MM.1S (cell line): ENCODE measurements around the gene SLC6A11.

Experiments
- DNase-seq: peaks from one replicate; pipeline ENCODE4 v3.0.0-alpha.2; 2015
- H2AFZ ChIP-seq: fragments of 300-600 bp; sonication (generic); 2 replicates; pipeline ENCODE4 v1.6.0; 2016; ENCODE audit warnings: antibody characterized with exemption, low read length
- H3F3A ChIP-seq: fragments of 300-600 bp; sonication (generic); 2 replicates; pipeline ENCODE4 v1.6.1; 2016; ENCODE audit warnings: mild to moderate bottlenecking, antibody characterized with exemption, low read length, moderate library complexity, mixed read lengths; ENCODE audit not compliant: insufficient read depth
- H3K27ac ChIP-seq: fragments of 300-600 bp; sonication (generic); 2 replicates; pipeline ENCODE4 v1.5.1; 2016; ENCODE audit warnings: mild to moderate bottlenecking, low read length
- H3K27me3 ChIP-seq: fragments of 300-600 bp; sonication (generic); replicated peaks from 2 replicates; pipeline ENCODE4 v1.6.0; 2016; ENCODE audit warnings: low read length; ENCODE audit not compliant: insufficient read depth
- H3K36me3 ChIP-seq: fragments of 300-600 bp; sonication (generic); replicated peaks from 2 replicates; pipeline ENCODE4 v1.6.1; 2016; ENCODE audit warnings: mild to moderate bottlenecking, low read length, mixed read lengths; ENCODE audit not compliant: insufficient read depth
- H3K4me1 ChIP-seq: fragments of 300-600 bp; sonication (generic); 2 replicates; pipeline ENCODE4 v1.6.1; 2016; ENCODE audit warnings: low read length, mixed read lengths
- H3K4me2 ChIP-seq: fragments of 300-600 bp; sonication (generic); 2 replicates; pipeline ENCODE4 v1.6.0; 2016; ENCODE audit warnings: low read depth, low read length
- H3K4me3 ChIP-seq: fragments of 300-600 bp; sonication (generic); 2 replicates; pipeline ENCODE4 v1.5.1; 2016; ENCODE audit warnings: low read length, mixed read lengths
- H3K79me2 ChIP-seq: fragments of 300-600 bp; sonication (generic); 2 replicates; pipeline ENCODE4 v1.6.1; 2016; ENCODE audit warnings: mixed run types, low read length, mixed read lengths
- H3K9ac ChIP-seq: fragments of 300-600 bp; sonication (generic); 2 replicates; pipeline ENCODE4 v1.6.1; 2016; ENCODE audit warnings: low read length, mixed read lengths
- H3K9me2 ChIP-seq: fragments of 300-600 bp; sonication (generic); replicated peaks from 2 replicates; pipeline ENCODE4 v1.6.1; 2016; ENCODE audit warnings: mild to moderate bottlenecking, low read length, mixed read lengths; ENCODE audit not compliant: insufficient read depth
- H3K9me3 ChIP-seq: fragments of 300-600 bp; sonication (generic); replicated peaks from 2 replicates; pipeline ENCODE4 v1.6.1; 2016; ENCODE audit warnings: mild to moderate bottlenecking, low read length, mixed read lengths; ENCODE audit not compliant: insufficient read depth
- H4K20me1 ChIP-seq: fragments of 300-600 bp; sonication (generic); 2 replicates; pipeline ENCODE4 v1.6.1; 2016; ENCODE audit warnings: mild to moderate bottlenecking, low read length, moderate library complexity, mixed read lengths; ENCODE audit not compliant: insufficient read depth
- CTCF ChIP-seq: fragments of 300-600 bp; sonication (generic); IDR thresholded peaks from 2 replicates; pipeline ENCODE4 v1.5.1; 2016; ENCODE audit warnings: antibody characterized with exemption, low read length, mixed read lengths
- EZH2 ChIP-seq: fragments of 300-600 bp; sonication (generic); optimal IDR thresholded peaks from 2 replicates; pipeline ENCODE3; 2017; ENCODE audit warnings: low read depth, mild to moderate bottlenecking, antibody characterized with exemption, low read length, mixed read lengths
- EZH2phosphoT487 ChIP-seq: fragments of 300-600 bp; sonication (generic); IDR thresholded peaks from 2 replicates; pipeline ENCODE4 v1.6.1; 2018; ENCODE audit warnings: antibody characterized with exemption, low read length

Gene SLC6A11

GRCh38 chr3:10775828-10776227, 40.2 kb upstream of the SLC6A11 start:
- Histone ChIP-seq H3K79me2 (no peaks in the 10 kb centered on the region), H3K9ac (no peak overlapping the region), H3K36me3 (no peaks in the 10 kb centered on the region), H3K4me3 (no peak overlapping the region), H4K20me1 (no peaks in the 10 kb centered on the region), H3K4me2 (no peak overlapping the region), H3K4me1 (no peaks in the 10 kb centered on the region), H3F3A (no peaks in the 10 kb centered on the region), H3K27me3 (peaks cover 31% of the 10 kb centered on the region), H3K27ac (no peak overlapping the region), H3K9me2 (no peaks in the 10 kb centered on the region), H3K9me3 (no peaks in the 10 kb centered on the region), H2AFZ (no peak overlapping the region)
- DNase-seq, result no peak
- TF ChIP-seq EZH2, result no peak
- no peak for TF ChIP-seq EZH2phosphoT487
- TF ChIP-seq CTCF, result no peak

GRCh38 chr3:10777627-10778026, 38.4 kb upstream of the SLC6A11 start:
- TF ChIP-seq EZH2 (no peak), EZH2phosphoT487 (no peak), CTCF (no peak)
- Histone ChIP-seq H2AFZ (no peak overlapping the region), H3K27ac (no peak overlapping the region), H3K4me2 (no peak overlapping the region), H3K9me2 (no peaks in the 10 kb centered on the region), H3K4me3 (no peak overlapping the region), H3K79me2 (no peaks in the 10 kb centered on the region), H3F3A (no peaks in the 10 kb centered on the region), H3K4me1 (no peaks in the 10 kb centered on the region), H3K9ac (no peak overlapping the region), H3K9me3 (no peaks in the 10 kb centered on the region), H4K20me1 (no peaks in the 10 kb centered on the region), H3K36me3 (no peaks in the 10 kb centered on the region), H3K27me3 (peaks cover 23% of the 10 kb centered on the region)
- no peak for DNase-seq

- H2AFZ ChIP-seq, result no peak overlapping the region
These were observed 37.3 kb upstream of the SLC6A11 start for GRCh38 chr3:10778492-10779292.

More at GRCh38 chr3:10778492-10779292, 37.3 kb upstream of the SLC6A11 start:
- Histone ChIP-seq H3K36me3 (no peaks in the 10 kb centered on the region), H3K4me1 (no peaks in the 10 kb centered on the region), H3K9me3 (no peaks in the 10 kb centered on the region), H3K4me2 (no peak overlapping the region), H3K9me2 (no peaks in the 10 kb centered on the region), H3F3A (no peaks in the 10 kb centered on the region), H3K4me3 (no peak overlapping the region), H4K20me1 (no peaks in the 10 kb centered on the region), H3K79me2 (no peaks in the 10 kb centered on the region), H3K27me3 (peaks cover 23% of the 10 kb centered on the region), H3K27ac (no peak overlapping the region), H3K9ac (no peak overlapping the region)
- no peak for DNase-seq
- TF ChIP-seq EZH2phosphoT487 (no peak), EZH2 (no peak), CTCF (no peak)
